ENCODE results near the gene ANKRD10.
"Not testable (repeated sequence)": the region's sequence is repeated elsewhere in the genome, so short reads cannot be mapped to it uniquely, and the experiment has no call there.

The ANKRD10 gene

DNA sequence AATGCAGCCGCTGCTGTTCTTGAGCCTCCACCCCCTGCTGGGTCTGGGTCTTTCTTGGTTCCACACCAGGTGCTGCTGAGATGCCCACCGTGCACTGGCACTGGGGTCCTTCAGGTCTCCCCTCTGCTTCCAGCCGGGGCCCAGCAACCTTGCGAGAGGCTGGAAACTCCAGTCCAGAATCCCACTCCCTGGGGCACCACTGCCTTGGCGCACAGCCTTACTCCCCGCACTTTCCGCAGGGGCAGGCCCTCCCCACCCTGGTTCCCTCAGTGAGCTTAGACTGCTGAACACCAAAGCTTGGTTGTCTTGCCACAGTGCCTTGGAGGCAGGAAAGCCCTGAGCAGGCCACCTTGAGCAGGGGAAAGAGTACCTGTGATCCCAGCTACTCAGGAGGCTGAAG, 60.0 kb downstream of the ANKRD10 start:
- peaks cover 4% of the 10 kb centered on the region for H3K27me3 ChIP-seq (replicated peaks; ENCODE audit: control insufficient read depth, insufficient read depth, low read length)
- no peak for DNase-seq (ENCODE audit: low read depth)

DNA sequence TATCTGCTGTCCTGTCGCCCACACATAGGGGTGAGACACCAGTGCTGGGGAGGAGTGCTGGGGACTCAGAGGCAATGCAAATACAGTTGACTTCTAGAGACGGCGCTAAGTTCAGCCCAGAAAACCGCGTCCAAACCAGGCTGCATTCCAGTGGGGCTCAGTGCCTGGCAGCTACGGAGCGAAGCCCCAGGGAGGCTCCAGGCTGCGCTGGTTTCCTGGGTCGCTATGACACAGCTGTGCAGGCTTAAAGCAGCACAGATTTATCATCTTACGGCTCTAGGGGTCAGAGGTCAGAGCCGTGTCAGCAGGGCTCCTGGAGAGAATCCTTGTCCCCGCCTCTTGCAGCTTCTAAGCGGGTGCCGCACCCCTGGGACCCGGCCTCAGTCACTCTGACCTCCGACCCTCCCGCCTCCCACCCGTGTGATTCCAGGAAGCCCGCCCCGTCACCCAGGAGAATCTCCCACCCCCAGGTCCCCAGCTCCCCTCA, 61.6 kb downstream of the ANKRD10 start:
- peaks cover 18% of the 10 kb centered on the region for H3K9me3 ChIP-seq (ENCODE audit: control insufficient read depth, low read length)
- no peak for DNase-seq (ENCODE audit: low read depth)
- no peak overlapping the region for H3K9ac ChIP-seq (ENCODE audit: low read length)
- no peaks in the 10 kb centered on the region for H3K4me1 ChIP-seq (ENCODE audit: control insufficient read depth, insufficient read depth, low read length)
- H3K4me3 ChIP-seq (ENCODE audit: low read length), result no peak overlapping the region
- no peaks in the 10 kb centered on the region for H3K36me3 ChIP-seq (ENCODE audit: control insufficient read depth, insufficient read depth, low read length, severe bottlenecking)
- peaks cover 4% of the 10 kb centered on the region for H3K27me3 ChIP-seq (replicated peaks; ENCODE audit: control insufficient read depth, insufficient read depth, low read length)

More for the DNA sequence above, 60.0 kb downstream of the ANKRD10 start:
- Histone ChIP-seq H3K4me3 (ENCODE audit: low read length) (no peak overlapping the region), H3K9ac (ENCODE audit: low read length) (no peak overlapping the region), H3K36me3 (ENCODE audit: control insufficient read depth, insufficient read depth, low read length, severe bottlenecking) (no peaks in the 10 kb centered on the region), H3K4me1 (ENCODE audit: control insufficient read depth, insufficient read depth, low read length) (no peaks in the 10 kb centered on the region), H3K9me3 (ENCODE audit: control insufficient read depth, low read length) (peaks cover 18% of the 10 kb centered on the region)

DNA sequence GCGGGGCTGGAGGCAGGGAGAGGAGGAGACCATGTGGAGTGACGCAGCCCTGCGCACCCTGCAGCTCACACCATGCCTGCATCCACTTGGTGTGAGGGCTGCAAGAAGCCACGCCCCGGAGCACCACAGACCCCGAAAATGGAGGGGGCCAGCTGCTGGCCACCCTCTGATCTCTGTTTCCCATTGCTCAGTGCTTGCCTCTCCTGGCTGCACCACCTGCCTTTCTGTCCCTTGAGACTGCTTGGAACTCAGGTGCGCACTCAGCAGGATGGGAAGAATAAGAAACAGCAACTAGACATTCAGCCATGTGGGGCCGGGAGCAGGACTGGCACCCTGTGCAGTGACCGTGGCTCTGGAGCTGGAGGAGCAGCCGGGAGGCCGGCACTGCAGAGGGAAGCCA, 64.0 kb downstream of the ANKRD10 start:
- no peak overlapping the region for H3K9ac ChIP-seq (ENCODE audit: low read length)
- H3K27me3 ChIP-seq (replicated peaks; ENCODE audit: control insufficient read depth, insufficient read depth, low read length), result peaks cover 11% of the 10 kb centered on the region
- H3K9me3 ChIP-seq (ENCODE audit: control insufficient read depth, low read length), result no peaks in the 10 kb centered on the region
- DNase-seq (ENCODE audit: low read depth), result no peak
- H3K4me3 ChIP-seq (ENCODE audit: low read length), result no peak overlapping the region
- H3K4me1 ChIP-seq (ENCODE audit: control insufficient read depth, insufficient read depth, low read length), result no peaks in the 10 kb centered on the region
- H3K36me3 ChIP-seq (ENCODE audit: control insufficient read depth, insufficient read depth, low read length, severe bottlenecking), result no peaks in the 10 kb centered on the region

DNA sequence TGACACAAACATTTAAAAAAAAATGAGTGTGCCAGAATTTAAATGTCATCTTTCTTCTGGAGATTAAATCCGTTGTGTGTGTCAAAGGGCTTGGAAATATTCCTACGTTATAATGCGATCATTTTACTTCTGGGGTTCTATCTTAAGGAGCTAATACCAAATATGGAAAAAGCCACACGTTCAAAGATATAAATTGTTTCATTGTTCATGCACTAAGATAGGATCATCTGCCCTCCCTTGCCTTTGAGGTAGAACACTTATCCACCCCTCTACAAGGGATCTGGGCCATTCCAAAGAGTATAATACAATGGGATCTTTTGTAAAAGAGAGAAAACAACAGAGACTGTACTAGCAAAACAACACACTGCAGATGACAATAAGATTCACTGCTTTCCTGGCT, 64.9 kb downstream of the ANKRD10 start:
- H3K27me3 ChIP-seq (replicated peaks; ENCODE audit: control insufficient read depth, insufficient read depth, low read length), result peaks cover 11% of the 10 kb centered on the region
- no peak for DNase-seq (ENCODE audit: low read depth)

DNA sequence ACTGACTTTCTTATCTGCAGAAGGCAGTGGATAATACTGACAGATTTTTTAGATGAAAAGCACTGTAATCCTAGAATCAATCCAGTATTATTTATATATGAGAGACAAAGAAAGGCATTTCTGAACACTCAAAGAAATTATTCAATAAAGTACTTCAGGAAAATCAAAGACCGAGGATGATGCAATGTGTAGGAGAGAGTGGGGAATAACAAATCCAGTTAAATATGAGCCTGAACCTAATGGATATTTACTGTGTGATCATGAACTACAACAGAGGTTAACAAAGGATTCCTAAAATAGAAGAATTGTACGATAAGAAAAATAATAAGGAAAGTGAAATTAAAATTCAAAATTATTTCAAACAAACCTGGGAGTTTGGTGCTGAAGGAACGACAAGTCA, 69.3 kb downstream of the ANKRD10 start:
- H3K9me3 ChIP-seq (ENCODE audit: control insufficient read depth, low read length), result peaks cover 4% of the 10 kb centered on the region
- no peak for DNase-seq (ENCODE audit: low read depth)
- peaks cover 26% of the 10 kb centered on the region for H3K27me3 ChIP-seq (replicated peaks; ENCODE audit: control insufficient read depth, insufficient read depth, low read length)
- no peak overlapping the region for H3K4me3 ChIP-seq (ENCODE audit: low read length)
- no peaks in the 10 kb centered on the region for H3K4me1 ChIP-seq (ENCODE audit: control insufficient read depth, insufficient read depth, low read length)
- no peak overlapping the region for H3K9ac ChIP-seq (ENCODE audit: low read length)
- H3K36me3 ChIP-seq (ENCODE audit: control insufficient read depth, insufficient read depth, low read length, severe bottlenecking), result no peaks in the 10 kb centered on the region

More for the DNA sequence above, 64.9 kb downstream of the ANKRD10 start:
- H3K9ac ChIP-seq (ENCODE audit: low read length), result no peak overlapping the region
- H3K36me3 ChIP-seq (ENCODE audit: control insufficient read depth, insufficient read depth, low read length, severe bottlenecking), result no peaks in the 10 kb centered on the region
- H3K4me1 ChIP-seq (ENCODE audit: control insufficient read depth, insufficient read depth, low read length), result no peaks in the 10 kb centered on the region
- no peak overlapping the region for H3K4me3 ChIP-seq (ENCODE audit: low read length)
- H3K9me3 ChIP-seq (ENCODE audit: control insufficient read depth, low read length), result no peaks in the 10 kb centered on the region

DNA sequence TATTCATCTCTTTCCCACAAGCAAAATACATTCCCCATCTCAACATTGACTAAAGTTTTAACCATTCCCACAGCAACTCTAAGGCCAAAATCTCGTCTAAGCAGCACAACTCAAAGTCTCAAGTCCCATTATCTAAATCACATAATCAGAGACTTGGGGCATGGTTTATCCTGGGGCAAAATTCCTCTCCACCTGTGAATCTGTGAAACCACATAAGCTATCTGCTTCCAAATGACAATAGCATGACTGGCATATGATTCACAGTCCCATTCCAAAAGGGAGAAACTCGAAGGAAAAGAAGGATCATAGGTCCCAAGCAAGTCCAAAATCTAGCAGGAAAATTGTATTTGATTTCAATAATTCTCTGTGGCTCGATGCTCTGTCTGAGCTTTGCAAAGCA, 73.0 kb downstream of the ANKRD10 start:
- Histone ChIP-seq H3K27me3 (replicated peaks; ENCODE audit: control insufficient read depth, insufficient read depth, low read length) (peaks cover 26% of the 10 kb centered on the region), H3K9ac (ENCODE audit: low read length) (no peak overlapping the region), H3K4me1 (ENCODE audit: control insufficient read depth, insufficient read depth, low read length) (no peaks in the 10 kb centered on the region), H3K36me3 (ENCODE audit: control insufficient read depth, insufficient read depth, low read length, severe bottlenecking) (no peaks in the 10 kb centered on the region), H3K9me3 (ENCODE audit: control insufficient read depth, low read length) (peaks cover 4% of the 10 kb centered on the region), H3K4me3 (ENCODE audit: low read length) (no peak overlapping the region)
- DNase-seq (ENCODE audit: low read depth), result no peak

DNA sequence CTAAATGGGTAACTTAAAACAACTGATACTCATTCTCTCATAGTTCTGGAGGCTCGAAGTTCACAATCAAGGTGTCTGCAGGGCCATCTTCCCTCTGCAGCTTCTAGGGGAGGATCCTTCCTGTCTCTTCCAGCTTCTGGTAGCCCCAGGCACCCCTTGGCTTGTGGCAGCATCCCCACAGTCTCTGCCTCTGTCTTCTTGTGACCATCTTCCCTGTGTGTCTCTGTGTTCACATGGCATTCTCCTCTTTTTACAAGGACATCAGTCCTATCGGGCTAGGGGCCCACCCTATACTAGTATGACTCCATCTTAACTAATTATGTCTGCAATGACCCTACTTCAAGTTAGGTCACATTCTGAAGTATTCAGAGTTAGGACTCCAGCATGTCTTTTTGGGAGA, 73.5 kb downstream of the ANKRD10 start:
- H3K4me1 ChIP-seq (ENCODE audit: control insufficient read depth, insufficient read depth, low read length), result no peaks in the 10 kb centered on the region
- DNase-seq (ENCODE audit: low read depth), result no peak
- peaks cover 4% of the 10 kb centered on the region for H3K9me3 ChIP-seq (ENCODE audit: control insufficient read depth, low read length)
- peaks cover 24% of the 10 kb centered on the region for H3K27me3 ChIP-seq (replicated peaks; ENCODE audit: control insufficient read depth, insufficient read depth, low read length)
- no peaks in the 10 kb centered on the region for H3K36me3 ChIP-seq (ENCODE audit: control insufficient read depth, insufficient read depth, low read length, severe bottlenecking)
- no peak overlapping the region for H3K4me3 ChIP-seq (ENCODE audit: low read length)
- no peak overlapping the region for H3K9ac ChIP-seq (ENCODE audit: low read length)

DNA sequence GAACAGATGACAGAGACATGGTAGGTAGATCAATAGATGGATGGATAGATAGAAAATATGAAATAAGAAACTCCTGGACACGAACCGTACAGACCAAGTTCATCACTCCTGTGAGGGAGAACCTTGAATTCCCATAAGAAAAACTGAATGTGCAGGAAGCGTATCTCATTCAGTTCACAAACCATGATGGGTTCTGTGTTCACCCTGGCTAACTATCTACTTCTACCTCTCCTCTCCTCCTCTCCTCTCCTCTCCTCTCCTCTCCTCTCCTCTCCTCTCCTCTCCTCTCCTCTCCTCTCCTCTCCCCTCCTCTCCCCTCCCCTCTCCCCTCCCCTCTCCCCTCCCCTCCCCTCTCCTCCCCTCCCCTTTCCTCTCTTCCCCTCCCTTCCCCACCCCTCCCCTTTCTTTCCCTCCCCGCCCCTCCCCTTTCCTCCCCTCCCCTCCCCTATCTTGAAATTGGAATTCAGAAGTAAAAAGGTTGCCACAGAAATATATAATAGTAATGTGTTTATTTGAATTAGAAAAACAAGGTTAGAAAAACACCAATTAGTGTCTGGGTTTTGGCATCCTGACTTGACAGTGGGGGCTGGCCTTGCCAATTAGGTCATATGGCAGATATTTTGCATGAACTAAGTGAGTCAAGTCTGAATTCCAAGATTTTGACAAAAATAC, 75.9 kb downstream of the ANKRD10 start:
- H3K9me3 ChIP-seq (ENCODE audit: control insufficient read depth, low read length), result peaks cover 4% of the 10 kb centered on the region
- no peak for DNase-seq (ENCODE audit: low read depth)
- no peaks in the 10 kb centered on the region for H3K36me3 ChIP-seq (ENCODE audit: control insufficient read depth, insufficient read depth, low read length, severe bottlenecking)
- H3K4me3 ChIP-seq (ENCODE audit: low read length), result no peak overlapping the region
- no peaks in the 10 kb centered on the region for H3K4me1 ChIP-seq (ENCODE audit: control insufficient read depth, insufficient read depth, low read length)
- H3K27me3 ChIP-seq (replicated peaks; ENCODE audit: control insufficient read depth, insufficient read depth, low read length), result peaks cover 25% of the 10 kb centered on the region
- H3K9ac ChIP-seq (ENCODE audit: low read length), result no peak overlapping the region

DNA sequence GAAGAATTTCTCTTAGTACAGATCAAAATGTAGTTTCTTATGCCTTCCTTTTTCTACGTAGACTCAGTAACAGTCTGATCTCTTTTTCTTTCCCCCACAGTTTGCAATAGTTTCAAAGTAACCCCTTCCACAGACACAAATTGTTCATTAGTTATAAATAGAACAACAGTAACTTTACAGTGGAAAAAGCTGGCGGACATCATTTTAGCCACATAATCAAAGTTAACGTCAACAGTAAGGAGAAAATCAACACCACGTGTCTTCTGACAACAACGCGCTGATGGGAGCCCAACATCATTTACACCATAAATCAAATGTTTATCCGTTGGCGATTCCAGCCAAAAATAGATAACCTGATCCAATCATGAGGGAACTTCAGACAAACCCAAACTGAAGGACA, 76.8 kb downstream of the ANKRD10 start:
- Histone ChIP-seq H3K9me3 (ENCODE audit: control insufficient read depth, low read length) (peaks cover 4% of the 10 kb centered on the region), H3K27me3 (replicated peaks; ENCODE audit: control insufficient read depth, insufficient read depth, low read length) (peaks cover 25% of the 10 kb centered on the region)
- DNase-seq (ENCODE audit: low read depth), result no peak

DNA sequence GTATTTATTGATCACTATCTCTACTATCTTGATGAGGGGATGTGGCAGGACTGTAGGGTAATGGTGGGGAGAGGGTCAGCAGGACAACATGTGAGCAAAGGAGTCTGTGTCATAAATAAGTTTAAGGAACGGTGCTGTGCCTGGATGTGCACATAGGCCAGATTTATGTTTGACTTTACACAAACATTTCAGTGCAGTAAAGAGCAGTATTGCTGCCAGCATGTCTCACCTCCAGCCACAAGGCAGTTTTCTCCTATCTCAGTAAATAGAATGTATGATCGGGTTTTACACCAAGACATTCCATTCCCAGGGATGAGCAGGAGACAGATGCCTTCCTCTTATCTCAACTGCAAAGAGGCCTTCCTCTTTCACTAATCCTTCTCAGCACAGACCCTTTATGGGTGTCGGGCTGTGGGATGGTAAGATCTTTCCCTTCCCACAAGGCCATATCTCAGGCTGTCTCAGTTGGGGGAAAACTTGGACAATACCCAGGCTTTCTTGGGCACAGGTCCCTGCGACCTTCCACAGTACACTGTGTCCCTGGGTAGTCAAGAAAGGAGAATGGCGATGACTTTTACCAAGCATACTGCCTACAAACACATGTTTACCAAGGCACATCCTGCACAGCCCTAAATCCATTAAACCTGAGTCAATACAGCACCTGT, 77.3 kb downstream of the ANKRD10 start:
- not testable (repeated sequence) for H3K9me3 ChIP-seq (ENCODE audit: control insufficient read depth, low read length); H3K36me3 ChIP-seq (ENCODE audit: control insufficient read depth, insufficient read depth, low read length, severe bottlenecking); DNase-seq (ENCODE audit: low read depth); H3K9ac ChIP-seq (ENCODE audit: low read length); H3K4me3 ChIP-seq (ENCODE audit: low read length); H3K4me1 ChIP-seq (ENCODE audit: control insufficient read depth, insufficient read depth, low read length)
- H3K27me3 ChIP-seq (replicated peaks; ENCODE audit: control insufficient read depth, insufficient read depth, low read length), result peaks cover 30% of the 10 kb centered on the region

More for the DNA sequence above, 76.8 kb downstream of the ANKRD10 start:
- no peaks in the 10 kb centered on the region for H3K36me3 ChIP-seq (ENCODE audit: control insufficient read depth, insufficient read depth, low read length, severe bottlenecking)
- no peaks in the 10 kb centered on the region for H3K4me1 ChIP-seq (ENCODE audit: control insufficient read depth, insufficient read depth, low read length)
- H3K4me3 ChIP-seq (ENCODE audit: low read length), result no peak overlapping the region
- no peak overlapping the region for H3K9ac ChIP-seq (ENCODE audit: low read length)

DNA sequence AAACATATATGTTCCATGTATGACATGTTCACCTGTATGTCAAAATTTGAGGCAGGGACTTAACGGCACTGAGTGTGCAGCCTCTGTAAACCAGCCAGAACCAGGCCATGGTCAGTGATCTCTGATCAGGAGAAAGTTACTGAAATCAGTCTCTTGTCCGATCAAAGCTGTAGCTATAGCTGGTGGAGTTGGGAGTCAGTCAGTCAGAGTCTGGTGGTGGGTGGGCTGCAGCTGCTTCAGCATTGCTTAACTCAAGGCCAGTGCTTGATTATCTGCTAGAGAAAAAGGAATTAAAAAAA, 78.3 kb downstream of the ANKRD10 start:
- no peak overlapping the region for H3K4me3 ChIP-seq (ENCODE audit: low read length)
- no peaks in the 10 kb centered on the region for H3K4me1 ChIP-seq (ENCODE audit: control insufficient read depth, insufficient read depth, low read length)
- H3K36me3 ChIP-seq (ENCODE audit: control insufficient read depth, insufficient read depth, low read length, severe bottlenecking), result no peaks in the 10 kb centered on the region
- peaks cover 39% of the 10 kb centered on the region for H3K27me3 ChIP-seq (replicated peaks; ENCODE audit: control insufficient read depth, insufficient read depth, low read length)
- peaks cover 4% of the 10 kb centered on the region for H3K9me3 ChIP-seq (ENCODE audit: control insufficient read depth, low read length)
- DNase-seq (ENCODE audit: low read depth), result no peak
- no peak overlapping the region for H3K9ac ChIP-seq (ENCODE audit: low read length)

Measured in adipocyte (in vitro differentiated cells).